Endometrial microvascular endothelial cells (primary cell): ENCODE data around the gene PRKCG. TPM values are rescaled to one million over a fixed set of nuclear protein-coding genes. Genes with fewer than 3 reads are reported as not detected.
"Not testable (repeated sequence)": the region's sequence is repeated elsewhere in the genome, so short reads cannot be mapped to it uniquely, and the experiment has no call there.

Experiments
- in situ Hi-C: cut with HindIII; loops from 2 replicates; pipeline ENCODE4 v1.10.0; 2017; ENCODE audit warnings: low sequenced_read_pairs, low pct_unique_long_range_greater_than_20kb; ENCODE audit errors: inconsistent ontology term
- total RNA-seq: library from RNA; depleted of rRNA; stranded (reverse); fragments of >200 nt; gene quantifications from one replicate; pipeline ENCODE4 v1.2.3, GENCODE V29; 2015; ENCODE audit errors: inconsistent ontology term

The PRKCG gene
- total RNA-seq: not detected

DNA sequence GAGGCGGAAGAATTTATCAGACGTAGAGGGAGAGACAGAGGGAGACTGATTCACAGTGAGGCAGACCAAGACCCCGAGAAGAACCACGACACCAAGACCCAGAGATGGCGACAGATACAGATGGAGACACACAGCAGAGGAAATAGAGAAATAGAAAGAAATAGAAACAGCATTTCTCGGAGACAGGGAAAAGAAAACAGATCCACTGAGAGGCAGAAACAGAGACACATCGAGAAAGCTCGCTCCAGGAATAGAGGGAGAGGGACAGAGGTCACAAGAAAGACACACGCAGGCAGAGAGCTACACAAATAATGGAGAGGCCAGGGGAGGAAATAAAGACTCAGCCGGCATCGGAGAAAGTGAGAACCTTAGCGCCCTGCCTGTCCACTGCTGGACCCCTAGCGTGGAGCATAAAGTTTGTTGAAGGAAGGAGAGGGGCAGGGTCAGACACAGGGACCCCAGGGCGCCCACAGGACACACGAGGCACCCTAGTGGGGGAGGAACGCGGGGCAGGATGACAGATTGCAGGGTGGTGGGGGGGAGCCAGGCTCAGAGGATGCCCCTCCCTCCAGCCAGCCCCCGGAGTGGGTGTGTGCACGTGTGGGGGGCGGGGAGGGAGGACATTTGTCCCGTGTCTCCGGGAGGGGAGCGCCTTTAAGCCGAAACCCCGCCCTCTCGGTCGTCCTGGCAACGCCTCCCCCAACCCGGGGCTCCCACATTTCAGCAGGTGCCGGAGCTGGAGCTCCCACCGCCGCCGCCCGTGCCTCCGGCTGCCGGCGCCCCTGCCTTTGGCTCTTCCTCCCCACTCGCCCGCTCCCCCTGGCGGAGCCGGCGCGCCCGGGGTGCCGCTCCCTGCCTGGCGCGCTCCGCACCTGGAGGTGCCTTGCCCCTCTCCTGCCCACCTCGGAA lies at the start of gene PRKCG:
PRKCG (plus strand) TSS at position 716 of the 909 bp plus-strand sequence. CDS start 298 bp downstream, outside the sequence.
- in situ Hi-C loops: no loop called here

DNA sequence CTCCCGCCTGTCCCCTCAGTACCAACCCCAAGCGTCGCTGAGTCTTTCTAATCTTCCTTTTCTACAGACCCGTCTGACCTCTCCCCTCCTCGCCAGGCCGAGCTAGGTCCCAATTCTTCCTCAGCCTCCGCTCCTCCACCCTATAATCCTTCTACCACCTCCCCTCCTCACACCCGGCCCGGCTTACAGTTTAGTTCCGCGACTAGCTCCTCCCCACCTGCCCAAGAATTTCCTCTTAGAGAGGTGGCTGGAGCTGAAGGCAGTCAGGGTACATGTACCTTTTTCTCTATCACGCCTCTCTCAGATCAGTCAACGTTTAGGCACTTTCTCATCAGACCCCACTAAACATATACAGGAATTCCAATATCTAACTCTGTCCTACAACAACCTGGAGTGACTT lies 49.1 kb upstream of the PRKCG start:
- in situ Hi-C loops: not testable (repeated sequence)

DNA sequence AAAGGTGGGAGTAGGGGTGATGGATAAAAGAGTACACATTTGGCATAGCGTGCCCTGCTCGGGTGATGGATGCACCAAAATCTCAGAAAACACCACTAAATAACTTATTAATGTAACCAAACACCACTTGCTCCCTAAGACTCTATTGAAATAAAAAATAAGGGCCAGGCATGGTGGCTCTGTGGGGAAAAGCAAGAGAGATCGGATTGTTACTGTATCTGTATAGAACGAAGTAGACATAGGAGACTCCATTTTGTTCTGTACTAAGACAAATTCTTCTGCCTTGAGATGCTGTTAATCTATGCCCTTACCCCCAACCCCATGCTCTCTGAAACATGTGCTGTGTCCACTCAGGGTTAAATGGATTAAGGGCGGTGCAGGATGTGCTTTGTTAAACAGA lies 43.6 kb upstream of the PRKCG start:
- in situ Hi-C loops: not testable (repeated sequence)

DNA sequence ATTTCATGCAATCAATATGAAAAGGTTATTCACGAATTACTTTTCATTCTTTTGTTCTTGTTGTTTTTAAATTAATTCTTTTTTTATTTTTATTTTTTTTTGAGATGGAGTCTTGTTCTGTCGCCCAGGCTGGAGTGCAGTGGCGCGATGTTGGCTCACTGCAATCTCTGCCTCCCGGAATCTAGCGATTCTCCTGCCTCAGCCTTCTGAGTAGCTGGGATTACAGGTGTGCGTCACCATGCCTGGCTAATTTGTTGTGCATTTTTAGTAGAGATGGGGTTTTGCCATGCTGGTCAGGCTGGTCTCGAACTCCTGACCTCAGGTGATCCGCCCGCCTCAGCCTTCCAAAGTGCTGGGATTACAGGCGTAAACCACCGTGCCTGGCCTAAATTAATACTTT lies 41.8 kb upstream of the PRKCG start:
- in situ Hi-C loops: not testable (repeated sequence)

DNA sequence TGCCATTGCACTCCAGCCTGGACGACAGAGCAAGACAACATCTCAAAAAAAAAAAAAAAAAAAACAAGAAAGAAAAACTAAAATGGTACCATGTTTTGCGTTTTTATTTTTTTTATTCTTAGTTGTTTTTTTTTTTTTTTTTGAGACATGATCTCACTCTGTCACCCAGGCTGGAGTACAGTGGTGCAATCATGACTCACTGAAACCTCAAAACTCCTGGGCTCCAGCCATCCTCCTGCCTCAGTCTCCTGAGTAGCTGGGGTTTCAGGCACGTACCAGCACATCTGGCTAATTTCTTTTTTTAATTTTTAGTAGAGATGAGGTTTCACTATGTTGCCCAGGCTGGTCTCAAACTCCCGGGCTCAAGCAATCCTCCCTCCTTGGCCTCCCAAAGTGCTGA lies 41.1 kb upstream of the PRKCG start:
- in situ Hi-C loops: not testable (repeated sequence)

DNA sequence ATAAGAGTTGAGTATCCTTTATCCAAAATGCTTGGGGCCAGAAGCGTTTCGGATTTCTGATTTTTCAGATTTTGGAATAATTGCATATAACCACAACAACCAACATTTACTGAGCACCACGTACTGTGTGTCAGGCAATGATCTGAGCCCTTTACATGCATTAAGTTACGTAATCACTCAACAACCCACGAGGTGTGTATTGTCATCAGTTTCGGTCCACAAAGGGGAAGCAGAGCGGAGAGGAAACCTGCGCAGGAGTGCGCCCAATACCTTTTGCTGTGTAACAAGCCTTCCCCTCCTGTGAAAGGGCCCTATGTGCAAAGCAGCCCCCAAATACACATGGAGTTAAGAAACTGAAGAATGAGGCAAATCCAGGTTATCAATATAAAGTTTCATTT lies 37.1 kb upstream of the PRKCG start:
- in situ Hi-C loops: no loop called here

DNA sequence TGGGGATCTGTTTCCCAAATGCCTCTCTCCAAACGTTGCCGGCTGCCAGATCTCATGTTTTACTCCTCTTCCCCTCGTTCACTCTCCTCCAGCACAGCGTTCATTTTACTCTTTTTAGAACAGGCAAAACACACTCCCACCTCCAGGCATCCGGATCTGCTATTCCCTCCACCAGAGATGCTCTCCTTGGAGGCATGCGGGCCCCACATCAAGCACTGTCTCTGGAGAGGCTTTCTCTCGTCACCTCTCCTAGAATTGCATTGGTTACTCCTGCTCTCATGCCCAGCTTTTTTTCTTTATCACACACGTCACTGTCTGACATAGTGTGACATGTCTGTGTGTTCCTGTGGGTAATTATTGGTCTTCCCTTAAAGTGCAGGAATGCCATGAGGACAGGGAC lies 34.4 kb upstream of the PRKCG start:
- in situ Hi-C loops: no loop called here

DNA sequence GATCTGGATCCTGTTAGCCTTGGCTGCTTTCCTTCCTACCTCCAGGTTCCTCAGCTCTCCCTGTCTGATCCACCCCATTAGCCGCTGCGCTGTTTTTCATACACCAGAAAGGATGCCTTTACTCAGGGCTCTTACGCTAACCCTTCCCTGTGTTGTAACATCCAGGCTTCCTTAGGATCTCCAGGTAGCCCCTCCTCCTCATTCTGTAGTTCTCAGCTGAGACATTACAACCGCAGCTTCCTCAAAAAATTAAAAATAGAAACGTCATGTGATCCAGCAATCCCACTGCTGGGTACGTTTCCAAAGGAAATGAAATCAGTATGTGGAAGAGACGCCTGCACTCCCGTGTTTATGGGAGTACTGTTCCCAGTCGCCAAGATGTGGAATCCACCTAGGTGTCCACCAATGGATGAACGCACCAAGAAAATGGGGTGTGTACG lies 32.7 kb upstream of the PRKCG start:
- in situ Hi-C loops: no loop called here

DNA sequence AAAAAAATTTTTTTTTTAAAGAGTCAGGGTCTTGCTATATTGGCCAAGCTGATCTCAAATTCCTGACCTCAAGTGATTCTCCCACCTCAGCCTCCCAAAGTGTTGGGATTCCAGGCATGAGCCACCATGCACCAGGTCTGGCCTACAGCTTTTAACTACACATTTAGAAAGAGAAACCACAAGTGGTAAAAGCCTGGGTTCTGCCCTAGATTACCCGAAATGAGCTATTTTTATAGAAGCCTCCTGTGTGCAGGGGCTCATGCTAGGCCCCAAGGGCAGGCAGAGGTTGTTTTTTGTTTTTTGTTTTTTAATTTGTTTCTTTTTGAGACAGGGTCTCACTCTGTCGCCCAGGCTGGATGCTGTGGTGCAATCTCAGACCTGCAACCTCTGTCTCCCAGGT lies 28.3 kb upstream of the PRKCG start:
- in situ Hi-C loops: no loop called here

DNA sequence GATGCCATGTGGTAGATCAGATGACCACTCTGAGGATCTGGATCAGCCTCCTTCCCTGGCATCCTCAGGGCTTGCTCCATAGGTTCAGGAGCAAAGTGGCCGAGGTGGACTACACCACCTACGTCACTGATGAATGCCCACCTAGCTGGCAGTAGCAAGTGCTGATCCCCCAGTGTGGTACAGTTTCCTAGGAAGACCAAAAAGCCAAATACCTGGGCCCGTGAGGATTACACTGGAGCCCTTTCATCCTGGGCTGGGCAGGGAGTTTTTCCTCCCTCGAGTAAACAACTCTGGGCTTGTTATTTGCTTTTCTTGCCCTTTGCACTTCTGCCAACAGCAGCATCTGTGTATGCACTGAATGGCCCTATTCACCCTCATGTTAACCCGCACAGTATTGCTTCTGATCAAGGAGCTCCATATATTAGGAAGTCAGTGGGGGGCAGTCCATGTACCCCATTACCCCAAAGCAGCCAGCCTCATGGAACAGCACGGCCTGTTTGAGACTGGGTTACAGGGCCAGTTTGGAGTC lies 17.6 kb upstream of the PRKCG start:
- in situ Hi-C loops: no loop called here

DNA sequence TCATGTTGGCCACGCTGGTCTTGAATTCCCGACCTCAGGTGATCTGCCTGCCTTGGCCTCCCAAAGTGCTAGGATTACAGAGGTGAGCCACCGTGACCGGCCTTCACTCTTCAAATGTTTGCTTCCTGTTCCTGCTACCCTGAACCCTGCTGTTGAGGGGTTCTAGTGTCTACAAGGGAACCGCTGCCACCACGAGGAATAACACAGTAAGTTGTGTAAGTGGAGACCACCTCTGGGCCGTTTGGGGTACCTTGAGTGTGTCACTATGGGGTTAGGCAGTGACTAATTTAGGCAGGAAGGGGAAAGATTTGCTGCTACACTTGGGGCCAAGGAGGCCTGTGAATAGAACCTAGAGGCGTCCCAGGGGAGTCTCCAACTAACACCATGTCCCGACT lies 16.5 kb upstream of the PRKCG start:
- in situ Hi-C loops: no loop called here

DNA sequence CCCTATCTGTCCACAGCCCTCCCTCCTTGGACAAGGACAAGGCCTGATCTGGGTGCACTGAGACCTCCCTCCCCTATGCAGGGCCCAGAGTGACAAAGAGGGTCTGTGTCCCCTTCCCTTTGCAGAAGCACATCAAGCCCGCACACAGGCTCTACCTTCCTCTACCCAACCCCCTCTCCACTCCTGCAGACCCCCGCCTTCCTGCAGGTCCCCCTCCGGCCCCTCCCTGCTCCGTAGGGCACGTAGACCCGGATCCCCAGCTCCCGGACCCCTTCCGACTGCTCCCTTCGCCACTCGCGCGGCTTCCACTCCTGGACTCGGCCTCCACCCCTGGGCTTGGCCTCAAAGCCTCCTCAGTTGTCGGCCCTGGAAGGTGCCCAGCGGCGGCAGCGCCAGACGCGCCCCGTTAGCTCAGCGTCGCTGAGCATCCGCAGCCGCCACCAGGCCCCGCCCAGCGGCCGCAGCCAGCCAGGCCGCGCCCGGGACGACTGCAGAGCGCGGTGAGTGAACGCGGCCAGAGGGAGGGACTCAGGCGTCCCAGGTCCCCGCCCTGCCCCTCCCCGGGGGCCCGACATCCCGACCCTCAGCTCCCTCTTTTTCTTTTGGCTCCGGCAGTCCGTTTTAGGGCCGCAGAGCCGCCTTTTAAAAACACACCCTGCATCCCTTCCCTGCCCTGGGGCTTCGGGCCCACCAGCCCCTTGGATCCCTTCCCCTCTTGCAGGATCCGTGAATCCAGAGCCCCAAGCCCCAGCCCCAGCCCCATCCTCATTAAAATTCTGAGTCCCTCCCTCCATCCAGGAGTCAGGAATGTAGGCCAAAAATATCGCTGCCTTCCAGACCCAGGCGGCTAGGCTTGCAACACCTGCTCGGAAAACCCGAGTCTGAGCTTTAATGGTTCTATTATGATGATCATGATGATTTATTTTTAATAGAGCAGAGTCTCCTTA lies 15.8 kb upstream of the PRKCG start:
- in situ Hi-C loops: no loop called here

DNA sequence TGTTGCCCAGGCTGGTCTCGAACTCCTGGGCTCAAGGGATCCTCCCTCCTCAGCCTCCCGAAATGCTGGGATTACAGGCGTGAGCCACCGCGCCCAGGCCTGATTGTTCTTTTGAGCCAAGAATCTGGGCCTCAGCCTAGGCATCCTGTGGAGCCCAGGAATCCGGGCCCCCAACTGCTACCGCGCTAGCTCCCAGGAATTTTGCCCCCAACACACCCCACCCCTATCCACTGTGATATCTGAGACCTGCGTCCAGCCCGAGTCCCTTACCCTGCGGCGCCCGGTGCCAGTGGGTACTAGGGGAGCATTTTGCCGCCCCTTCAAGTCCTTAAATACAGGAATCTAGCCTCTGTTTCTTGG lies 15.2 kb upstream of the PRKCG start:
- in situ Hi-C loops: no loop called here

DNA sequence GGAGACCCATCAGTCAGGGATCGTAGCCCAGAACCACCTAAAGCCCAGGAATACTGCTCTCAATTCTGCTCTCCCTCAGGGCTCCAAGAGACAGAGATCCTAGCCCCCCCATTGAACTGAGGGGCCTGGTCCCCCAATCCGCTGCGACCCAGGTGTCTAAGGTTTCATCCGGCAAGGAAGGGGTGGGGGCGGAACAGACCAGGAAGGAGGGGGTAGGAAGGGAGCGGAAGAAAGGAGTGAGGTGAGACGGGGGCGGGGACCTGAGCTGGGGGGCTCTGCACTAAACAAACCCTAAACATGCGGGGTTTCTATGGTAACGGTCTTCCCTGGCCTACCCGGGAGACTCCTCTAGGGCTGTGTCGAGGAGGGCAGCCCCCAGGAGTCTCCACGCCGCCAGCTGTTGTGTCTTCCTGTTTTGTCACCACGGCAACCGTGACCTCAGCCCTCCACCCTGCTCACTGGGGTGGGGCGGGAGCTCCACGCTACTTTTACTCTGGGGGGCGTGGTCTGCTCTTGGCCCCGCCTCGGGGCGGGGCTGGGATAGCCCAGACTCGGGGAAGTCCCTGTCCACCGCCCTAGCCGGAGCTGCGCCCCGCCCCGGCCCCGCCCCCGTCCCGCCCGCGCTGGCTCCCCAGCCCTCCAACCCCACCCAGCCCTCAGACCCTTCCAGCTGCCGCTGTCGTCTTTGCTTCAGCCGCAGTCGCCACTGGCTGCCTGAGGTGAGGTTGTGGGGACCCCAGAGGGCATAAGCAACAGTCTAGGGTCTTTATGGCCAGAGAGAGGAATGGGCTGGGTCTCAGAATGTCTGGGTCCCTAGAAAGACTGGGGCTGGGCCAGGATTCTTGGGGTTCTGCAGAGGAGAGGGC lies 14.5 kb upstream of the PRKCG start, which contains the start of gene MYADM:
MYADM (plus strand) TSS at position 659 of the 866 bp plus-strand sequence. CDS start 5,647 bp downstream, outside the sequence.
- in situ Hi-C loops: no loop called here

DNA sequence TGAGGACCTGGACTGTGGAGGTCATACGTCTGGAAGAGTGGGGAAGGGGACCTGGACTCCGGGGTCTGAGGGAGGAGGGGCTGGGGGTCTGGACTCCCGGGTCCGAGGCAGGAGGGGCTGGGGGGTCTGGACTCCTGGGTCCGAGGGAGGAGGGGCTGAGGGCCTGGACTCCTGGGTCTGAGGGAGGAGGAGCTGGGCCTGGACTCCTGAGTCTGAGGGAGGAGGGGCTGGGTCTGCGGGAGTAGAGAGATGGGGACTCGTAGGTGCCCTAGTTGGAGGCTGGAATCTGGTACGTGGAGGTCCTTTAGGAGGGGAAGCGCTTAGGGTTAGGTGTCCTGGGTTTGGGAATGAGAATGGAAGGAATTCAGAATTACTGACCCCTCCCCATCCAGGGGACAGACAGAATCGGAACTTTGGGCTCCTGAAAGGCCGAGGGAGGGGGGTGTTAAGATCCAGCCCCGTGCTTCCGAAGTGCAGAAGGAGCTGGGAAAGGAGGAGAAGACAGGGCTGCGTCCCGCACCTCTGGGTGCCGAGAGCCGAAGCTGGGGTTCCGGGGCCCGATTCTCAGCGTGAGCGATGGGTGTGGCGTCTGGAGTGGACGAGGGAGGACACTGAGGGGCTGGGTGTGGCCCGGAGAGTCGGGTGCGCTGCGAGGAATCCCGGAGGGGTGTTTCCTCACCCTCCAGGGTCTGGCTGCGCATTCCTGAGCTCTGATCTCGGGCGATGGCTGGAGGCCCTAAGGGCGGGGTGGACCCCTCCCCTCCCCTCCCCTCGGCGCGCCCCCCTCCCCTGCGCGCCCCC lies 13.7 kb upstream of the PRKCG start:
- in situ Hi-C loops: no loop called here

DNA sequence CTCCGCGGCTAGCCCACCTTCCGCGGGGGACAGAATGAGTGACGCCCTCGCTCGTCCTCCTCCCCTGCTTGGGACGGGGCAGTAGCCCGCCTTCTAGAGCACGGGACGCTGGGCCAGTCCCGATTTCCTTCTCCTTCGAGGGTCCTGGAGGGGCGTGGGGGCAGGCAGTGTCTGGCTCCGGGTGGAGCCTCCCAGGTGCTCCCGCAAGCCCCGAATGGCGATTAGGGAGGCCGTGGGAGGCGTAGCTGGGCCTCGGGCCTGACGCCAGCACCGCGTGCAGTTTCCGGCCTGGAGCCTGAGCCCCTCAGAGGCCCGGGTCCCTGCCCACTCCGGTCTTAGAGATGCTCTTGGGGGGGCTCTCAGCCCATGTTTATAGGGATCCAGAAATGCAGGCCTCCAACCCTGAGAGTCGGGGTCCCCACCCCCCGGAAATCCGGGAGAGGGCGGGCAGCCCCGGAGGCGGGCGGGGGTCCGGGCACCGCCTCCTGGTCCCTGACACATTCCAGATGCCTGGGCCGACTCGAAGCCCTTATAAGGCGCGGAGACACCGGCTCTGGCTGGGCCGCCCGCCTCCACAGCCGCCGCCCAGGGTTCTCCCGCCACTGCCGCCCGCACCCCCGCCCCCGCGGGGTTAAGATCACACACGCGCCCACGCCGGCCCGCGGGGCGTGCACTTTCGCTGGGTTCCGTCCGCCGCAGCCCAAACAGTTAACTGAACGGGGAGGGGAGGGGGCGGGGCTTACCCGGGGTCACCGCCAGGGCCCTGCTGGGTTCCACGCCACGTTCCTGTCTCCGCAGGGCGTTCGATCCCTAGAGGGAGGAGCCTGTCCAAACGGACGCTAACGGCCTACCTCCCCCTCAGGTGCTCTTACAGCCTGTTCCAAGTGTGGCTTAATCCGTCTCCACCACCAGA lies 12.8 kb upstream of the PRKCG start:
- in situ Hi-C loops: no loop called here
